ENCODE data around the gene GSX1.
"Not testable (repeated sequence)": the region's sequence is repeated elsewhere in the genome, so short reads cannot be mapped to it uniquely, and the experiment has no call there.

GSX1 gene

GRCh38 chr13:27792393-27793218 lies at the start of gene GSX1:
GSX1 (plus strand) TSS chr13:27792483; CDS start chr13:27792691, 208 bp downstream.
- DNase-seq, result peak; percentile 65 to 73
- TF ChIP-seq GATA1 (IDR thresholded peaks at IDR 0.05; ENCODE audit: low read depth, low read length), result no peak
- TF ChIP-seq POLR2A (IDR thresholded peaks at IDR 0.05; ENCODE audit: low read length), result no peak

DNA sequence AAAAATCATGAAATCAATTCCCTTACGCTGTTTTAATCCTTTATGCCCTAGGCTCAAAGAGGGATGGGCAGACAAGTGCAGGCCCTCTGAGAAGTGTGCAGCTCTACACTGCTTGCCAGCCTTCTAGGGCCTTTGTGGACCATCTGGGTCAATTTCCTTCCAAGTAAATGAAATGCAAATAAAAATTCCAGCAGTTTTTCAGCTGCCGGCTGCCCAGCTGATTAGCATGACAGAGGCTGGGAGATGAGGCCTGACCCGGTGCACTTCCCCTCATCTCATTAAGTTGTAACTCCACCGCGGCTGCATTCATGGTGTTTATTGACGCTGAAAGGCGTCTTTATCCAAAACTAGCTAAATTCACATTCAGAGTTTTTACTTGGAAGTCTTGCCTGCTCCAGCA lies 47.5 kb upstream of the GSX1 start:
- TF ChIP-seq POLR2A (IDR thresholded peaks at IDR 0.05; ENCODE audit: low read length) (no peak), GATA1 (IDR thresholded peaks at IDR 0.05; ENCODE audit: low read depth, low read length) (no peak)
- DNase-seq, result no peak

DNA sequence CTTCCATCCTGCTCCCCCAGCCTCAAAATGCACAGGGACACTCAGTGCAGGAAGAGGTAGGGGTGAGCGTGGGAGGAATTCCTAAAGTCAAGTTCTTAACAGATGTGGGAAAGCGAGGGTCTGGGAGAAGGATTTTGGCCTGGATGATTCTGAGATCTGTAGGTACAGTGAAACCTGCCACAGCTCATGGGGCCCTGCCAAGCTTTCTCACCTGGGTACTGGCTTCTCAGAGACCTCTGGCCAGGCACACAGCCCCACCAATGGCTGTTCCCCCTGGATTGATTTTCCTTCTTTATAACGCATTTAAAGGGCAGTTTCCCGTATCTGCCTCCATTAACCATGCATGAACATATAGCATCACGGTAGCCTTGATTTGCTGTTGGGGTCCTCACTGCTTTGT lies 47.0 kb upstream of the GSX1 start:
- TF ChIP-seq POLR2A (IDR thresholded peaks at IDR 0.05; ENCODE audit: low read length), result no peak
- TF ChIP-seq GATA1 (IDR thresholded peaks at IDR 0.05; ENCODE audit: low read depth, low read length), result no peak
- no peak for DNase-seq

- DNase-seq, result not testable (repeated sequence)
Measured at GRCh38 chr13:27748143-27748542, 44.1 kb upstream of the GSX1 start.

DNA sequence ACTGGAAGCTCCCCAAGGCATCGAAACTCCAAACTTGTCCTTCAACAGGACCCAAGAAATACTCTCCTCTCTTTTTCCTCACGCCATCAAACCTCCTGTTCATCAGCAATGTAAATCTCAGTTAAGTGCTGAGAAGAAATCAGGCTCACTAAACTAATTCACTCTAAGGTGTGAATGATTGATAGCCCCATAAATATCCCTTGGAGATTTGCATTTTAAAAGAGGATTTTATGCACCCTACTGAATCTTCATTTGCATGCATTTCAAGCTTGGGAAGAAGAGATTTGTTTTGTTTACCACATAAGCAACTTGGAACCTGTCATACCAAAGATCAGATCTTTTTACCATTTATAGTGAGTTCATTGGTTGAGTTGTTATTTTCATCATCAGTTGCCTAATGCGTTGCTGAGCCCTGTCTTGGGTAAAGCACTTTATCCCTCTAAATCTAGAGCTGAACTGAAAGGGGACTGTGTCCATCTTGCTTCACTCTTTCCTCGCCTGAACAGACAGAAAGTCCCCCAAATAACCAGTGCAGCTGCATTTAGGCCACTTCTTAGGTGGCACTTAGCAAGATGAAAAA lies 40.2 kb upstream of the GSX1 start:
- TF ChIP-seq GATA1 (IDR thresholded peaks at IDR 0.05; ENCODE audit: low read depth, low read length), result no peak
- no peak for TF ChIP-seq POLR2A (IDR thresholded peaks at IDR 0.05; ENCODE audit: low read length)
- no peak for DNase-seq

- peak in 1 of 2 experiments; percentile 6 for DNase-seq
- TF ChIP-seq POLR2A (IDR thresholded peaks at IDR 0.05; ENCODE audit: low read length), result no peak
- TF ChIP-seq GATA1 (IDR thresholded peaks at IDR 0.05; ENCODE audit: low read depth, low read length), result no peak
Measured at GRCh38 chr13:27765650-27766049, 26.6 kb upstream of the GSX1 start.

GRCh38 chr13:27770809-27771208 lies 21.5 kb upstream of the GSX1 start:
- peak in 1 of 2 experiments; percentile 20 for DNase-seq
- TF ChIP-seq POLR2A (IDR thresholded peaks at IDR 0.05; ENCODE audit: low read length), result no peak
- no peak for TF ChIP-seq GATA1 (IDR thresholded peaks at IDR 0.05; ENCODE audit: low read depth, low read length)

GRCh38 chr13:27772651-27773425 lies 19.4 kb upstream of the GSX1 start:
- no peak for DNase-seq
- no peak for TF ChIP-seq GATA1 (IDR thresholded peaks at IDR 0.05; ENCODE audit: low read depth, low read length)
- TF ChIP-seq POLR2A (IDR thresholded peaks at IDR 0.05; ENCODE audit: low read length), result no peak

DNA sequence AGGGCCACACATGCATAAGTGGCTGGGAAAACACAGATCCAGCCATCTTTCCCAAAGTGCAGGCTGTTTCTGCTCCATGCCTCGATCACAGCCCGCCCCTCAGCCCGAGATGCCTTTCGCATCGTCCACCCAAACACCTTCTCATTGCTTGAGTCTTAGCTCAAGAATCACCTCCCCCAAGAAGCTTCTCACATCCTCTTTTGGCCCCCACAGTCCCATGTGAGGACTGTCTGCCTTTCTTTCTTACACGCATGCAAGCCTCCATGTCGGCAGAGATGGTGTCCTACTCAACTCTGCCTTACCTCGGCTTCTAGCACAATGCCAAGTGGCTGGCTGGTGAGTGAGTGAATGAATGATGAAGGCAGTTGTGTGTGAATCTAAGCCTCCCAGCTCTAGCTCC lies 18.1 kb upstream of the GSX1 start:
- TF ChIP-seq POLR2A (IDR thresholded peaks at IDR 0.05; ENCODE audit: low read length), result no peak
- no peak for TF ChIP-seq GATA1 (IDR thresholded peaks at IDR 0.05; ENCODE audit: low read depth, low read length)
- DNase-seq, result no peak

DNA sequence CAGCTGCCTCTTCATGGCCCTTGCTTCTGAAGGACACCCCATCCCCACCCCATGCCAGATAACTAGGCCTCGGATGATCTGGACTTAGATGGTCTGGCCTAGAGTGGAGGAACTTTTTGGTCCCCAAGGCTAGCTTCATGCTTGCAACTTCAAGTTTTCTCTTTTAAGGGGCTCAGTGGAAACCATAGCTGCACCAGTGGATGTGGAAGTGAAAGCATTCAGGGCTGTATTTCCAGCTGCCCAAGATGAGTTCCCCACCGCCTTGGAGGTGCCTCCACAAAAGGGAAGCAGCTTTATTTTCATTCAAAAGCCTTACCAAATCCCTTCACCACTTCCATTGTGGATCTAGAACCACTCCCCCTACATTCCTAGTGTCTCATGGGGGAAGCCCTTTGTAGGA lies 17.6 kb upstream of the GSX1 start:
- DNase-seq, result no peak
- no peak for TF ChIP-seq GATA1 (IDR thresholded peaks at IDR 0.05; ENCODE audit: low read depth, low read length)
- no peak for TF ChIP-seq POLR2A (IDR thresholded peaks at IDR 0.05; ENCODE audit: low read length)

GRCh38 chr13:27775943-27776342 lies 16.3 kb upstream of the GSX1 start:
- no peak for TF ChIP-seq POLR2A (IDR thresholded peaks at IDR 0.05; ENCODE audit: low read length)
- TF ChIP-seq GATA1 (IDR thresholded peaks at IDR 0.05; ENCODE audit: low read depth, low read length), result no peak
- DNase-seq, result no peak

DNA sequence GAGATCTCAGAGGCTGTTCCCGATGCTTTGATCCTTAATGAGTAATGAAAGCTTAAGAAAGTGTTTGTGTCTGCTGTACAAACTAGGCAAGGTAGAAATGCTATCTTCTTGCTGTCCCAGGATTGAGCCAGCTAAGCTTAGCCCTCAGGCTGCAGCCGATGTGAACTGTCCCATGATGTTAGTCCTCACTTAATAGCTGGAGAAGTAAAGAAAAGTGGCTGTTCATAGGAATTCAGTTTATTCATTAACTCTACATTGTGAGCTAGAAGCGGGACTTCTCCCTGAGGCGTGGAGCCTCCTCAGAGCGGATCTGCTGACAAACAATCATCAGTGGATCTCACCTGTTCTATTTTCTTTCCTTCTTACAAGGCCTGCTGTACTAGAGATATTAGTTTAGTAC lies 10.1 kb upstream of the GSX1 start:
- no peak for TF ChIP-seq POLR2A (IDR thresholded peaks at IDR 0.05; ENCODE audit: low read length)
- TF ChIP-seq GATA1 (IDR thresholded peaks at IDR 0.05; ENCODE audit: low read depth, low read length), result no peak
- no peak for DNase-seq

GRCh38 chr13:27783111-27783510 lies 9.2 kb upstream of the GSX1 start:
- peak in 1 of 2 experiments; percentile 14 for DNase-seq
- TF ChIP-seq GATA1 (IDR thresholded peaks at IDR 0.05; ENCODE audit: low read depth, low read length) (no peak), POLR2A (IDR thresholded peaks at IDR 0.05; ENCODE audit: low read length) (no peak)

DNA sequence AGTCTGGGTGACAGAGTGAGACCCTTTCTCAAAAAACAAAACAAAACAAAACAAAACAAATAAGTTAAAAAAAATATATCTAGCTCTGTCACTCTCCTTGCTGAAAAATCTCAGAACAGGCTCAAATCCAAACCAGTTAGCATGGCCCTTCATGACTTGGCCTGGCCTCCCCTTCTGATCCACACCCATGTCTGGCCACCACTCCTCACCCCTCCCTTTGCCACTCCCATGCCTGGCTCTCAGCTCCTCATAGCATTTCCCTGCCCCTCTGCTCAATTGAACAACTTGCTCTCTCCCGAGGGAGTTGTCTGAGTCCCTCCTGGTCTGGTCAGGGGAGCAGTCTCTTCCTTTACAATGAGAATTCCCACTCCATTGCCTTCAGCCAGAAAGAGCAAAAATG lies 4.0 kb upstream of the GSX1 start:
- TF ChIP-seq POLR2A (IDR thresholded peaks at IDR 0.05; ENCODE audit: low read length) (no peak), GATA1 (IDR thresholded peaks at IDR 0.05; ENCODE audit: low read depth, low read length) (no peak)
- no peak for DNase-seq

All from erythroblast (primary cell).